Activated B cell treated with CpG ODN at 0.5 μM for 24 hours (primary cell): Measurements from ENCODE around the gene ETS2. TPM values are rescaled to one million over a fixed set of nuclear protein-coding genes. Genes with fewer than 3 reads are reported as not detected.

Experiments
- ATAC-seq: fragments of 200-7000 bp; cut with Tn5 transposase; one replicate; pipeline ENCODE4 v1.10.0; 2021; ENCODE audit warnings: low read depth, mild to moderate bottlenecking, moderate library complexity
- CTCF ChIA-PET: fragments of 350-600 bp; sonication (Branson Sonifier 250); formaldehyde crosslinking; loops from one replicate; lab custom pipeline; 2021; ENCODE audit warnings: antibody characterized with exemption; lab: Charles Lee
- POLR2A ChIA-PET: fragments of 350-600 bp; sonication (Branson Sonifier 250); formaldehyde crosslinking; loops from one replicate; lab custom pipeline; 2021; ENCODE audit warnings: antibody characterized with exemption; lab: Charles Lee
- DNase-seq: peaks from one replicate; pipeline ENCODE4 v3.0.0; 2022
- H3K27ac Mint-ChIP-seq: one replicate; pipeline ENCODE4 v1.8.0; 2020; ENCODE audit warnings: mixed read lengths
- H3K27me3 Mint-ChIP-seq: one replicate; pipeline ENCODE4 v1.8.0; 2021; ENCODE audit warnings: mixed read lengths
- H3K36me3 Mint-ChIP-seq: one replicate; pipeline ENCODE4 v1.8.0; 2021; ENCODE audit warnings: low read depth, mixed read lengths
- H3K4me1 Mint-ChIP-seq: one replicate; pipeline ENCODE4 v1.8.0; 2021; ENCODE audit warnings: mixed read lengths
- H3K4me3 Mint-ChIP-seq: one replicate; pipeline ENCODE4 v1.8.0; 2020; ENCODE audit warnings: mild to moderate bottlenecking, mixed read lengths
- H3K9me3 Mint-ChIP-seq: one replicate; pipeline ENCODE4 v1.8.0; 2020; ENCODE audit warnings: mixed read lengths
- intact Hi-C: fragments of 100-400 bp; cut with micrococcal nuclease; formaldehyde crosslinking; loops from one replicate; pipeline ENCODE4 v1.15.1; 2024
- total RNA-seq: library from RNA; stranded (reverse); gene quantifications from 2 replicates; pipeline ENCODE4 v1.2.3, GENCODE V29; 2022
- TF ChIP-seq, protein P1 (sequence below): fragments of 200-600 bp; IDR thresholded peaks from one replicate; pipeline ENCODE4 v1.8.0; 2022; ENCODE audit warnings: antibody characterized with exemption, mild to moderate bottlenecking

Gene ETS2
- total RNA-seq, 1 donor from 2014 or later: 4.4 TPM

DNA sequence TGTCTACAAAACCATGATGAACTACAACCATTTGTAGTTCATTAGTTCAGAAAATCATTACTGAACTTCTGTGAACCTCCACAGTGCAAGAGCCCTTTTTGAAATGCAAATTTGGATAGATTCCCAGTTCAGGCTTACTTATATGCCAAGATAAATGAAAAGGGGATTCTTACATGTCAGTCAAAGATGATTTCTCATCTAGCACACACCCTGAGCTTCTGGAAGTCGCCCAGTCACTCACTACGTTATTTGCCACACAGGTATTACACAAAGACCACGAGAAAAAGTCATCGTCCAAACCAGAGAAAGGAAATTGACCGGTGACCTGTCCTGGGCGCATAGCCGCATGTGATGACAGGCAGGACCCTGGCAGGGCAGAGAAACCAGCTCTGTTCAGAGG, 41.8 kb downstream of the ETS2 start:
- CTCF ChIA-PET: no interaction called here

DNA sequence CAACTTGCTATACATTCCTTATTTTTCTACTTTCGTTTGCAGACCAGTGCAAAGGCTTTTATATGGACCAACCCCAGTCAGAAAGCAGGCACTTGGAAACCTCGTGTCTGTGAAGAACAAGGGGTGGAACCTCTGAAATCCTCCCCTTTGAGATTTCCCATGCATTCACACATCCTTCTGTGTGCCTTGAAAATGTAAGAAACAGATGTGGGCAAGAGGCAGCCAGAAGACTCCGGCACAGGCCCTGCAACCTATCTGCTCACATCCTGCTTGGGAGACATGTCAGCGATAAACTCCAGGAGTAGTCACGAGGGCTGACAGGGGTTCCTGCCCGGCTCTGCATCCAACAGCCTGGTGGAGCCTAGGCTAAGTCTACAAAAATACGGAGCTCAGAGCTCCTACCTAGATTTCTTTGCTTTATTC, 42.5 kb downstream of the ETS2 start:
- no peak for DNase-seq
- Mint-ChIP-seq H3K27ac (no peak overlapping the region), H3K4me3 (no peak overlapping the region), H3K36me3 (no peaks in the 10 kb centered on the region), H3K4me1 (peaks cover 5% of the 10 kb centered on the region), H3K9me3 (no peaks in the 10 kb centered on the region), H3K27me3 (peaks cover 24% of the 10 kb centered on the region)
- ChIA-PET CTCF (no interaction called here), POLR2A (no interaction called here)
- intact Hi-C loops: no loop called here
- no peak for ATAC-seq
- TF ChIP-seq, protein P1, sequence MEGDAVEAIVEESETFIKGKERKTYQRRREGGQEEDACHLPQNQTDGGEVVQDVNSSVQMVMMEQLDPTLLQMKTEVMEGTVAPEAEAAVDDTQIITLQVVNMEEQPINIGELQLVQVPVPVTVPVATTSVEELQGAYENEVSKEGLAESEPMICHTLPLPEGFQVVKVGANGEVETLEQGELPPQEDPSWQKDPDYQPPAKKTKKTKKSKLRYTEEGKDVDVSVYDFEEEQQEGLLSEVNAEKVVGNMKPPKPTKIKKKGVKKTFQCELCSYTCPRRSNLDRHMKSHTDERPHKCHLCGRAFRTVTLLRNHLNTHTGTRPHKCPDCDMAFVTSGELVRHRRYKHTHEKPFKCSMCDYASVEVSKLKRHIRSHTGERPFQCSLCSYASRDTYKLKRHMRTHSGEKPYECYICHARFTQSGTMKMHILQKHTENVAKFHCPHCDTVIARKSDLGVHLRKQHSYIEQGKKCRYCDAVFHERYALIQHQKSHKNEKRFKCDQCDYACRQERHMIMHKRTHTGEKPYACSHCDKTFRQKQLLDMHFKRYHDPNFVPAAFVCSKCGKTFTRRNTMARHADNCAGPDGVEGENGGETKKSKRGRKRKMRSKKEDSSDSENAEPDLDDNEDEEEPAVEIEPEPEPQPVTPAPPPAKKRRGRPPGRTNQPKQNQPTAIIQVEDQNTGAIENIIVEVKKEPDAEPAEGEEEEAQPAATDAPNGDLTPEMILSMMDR: no peak

More for the DNA sequence above, 41.8 kb downstream of the ETS2 start:
- no peak for ATAC-seq
- Mint-ChIP-seq H3K4me1 (peaks cover 5% of the 10 kb centered on the region), H3K4me3 (no peak overlapping the region), H3K27ac (no peak overlapping the region), H3K27me3 (peaks cover 20% of the 10 kb centered on the region), H3K9me3 (no peaks in the 10 kb centered on the region), H3K36me3 (no peaks in the 10 kb centered on the region)
- intact Hi-C loops: no loop called here
- TF ChIP-seq, protein P1: no peak
- no peak for DNase-seq
- POLR2A ChIA-PET: no interaction called here

DNA sequence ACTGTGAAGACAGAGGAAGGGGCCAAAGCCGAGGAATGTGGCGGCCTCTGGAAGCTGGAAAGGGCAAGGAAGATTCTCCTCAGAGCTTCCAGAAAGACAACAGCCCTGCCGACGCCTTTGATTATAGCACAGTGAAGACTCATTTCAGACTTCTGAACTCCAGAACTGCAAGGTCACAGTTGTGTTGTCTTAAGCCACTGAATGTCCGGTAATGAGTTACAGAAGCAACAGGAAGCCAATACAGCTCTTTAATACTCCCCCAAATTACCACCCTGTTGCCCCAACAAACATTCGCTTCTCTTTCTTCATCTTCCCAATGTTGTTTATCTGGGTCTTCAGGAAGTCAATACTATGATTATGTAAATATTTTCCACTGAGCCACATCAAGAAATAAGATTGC, 44.0 kb downstream of the ETS2 start:
- ChIA-PET POLR2A (no interaction called here), CTCF (no interaction called here)
- H3K27me3 Mint-ChIP-seq: peaks cover 29% of the 10 kb centered on the region
- no peak overlapping the region for H3K4me3 Mint-ChIP-seq
- H3K9me3 Mint-ChIP-seq: no peaks in the 10 kb centered on the region
- TF ChIP-seq, protein P1: no peak
- DNase-seq: no peak
- H3K4me1 Mint-ChIP-seq: peaks cover 13% of the 10 kb centered on the region
- no peaks in the 10 kb centered on the region for H3K36me3 Mint-ChIP-seq
- no peak overlapping the region for H3K27ac Mint-ChIP-seq
- intact Hi-C loops: no loop called here
- ATAC-seq: no peak

DNA sequence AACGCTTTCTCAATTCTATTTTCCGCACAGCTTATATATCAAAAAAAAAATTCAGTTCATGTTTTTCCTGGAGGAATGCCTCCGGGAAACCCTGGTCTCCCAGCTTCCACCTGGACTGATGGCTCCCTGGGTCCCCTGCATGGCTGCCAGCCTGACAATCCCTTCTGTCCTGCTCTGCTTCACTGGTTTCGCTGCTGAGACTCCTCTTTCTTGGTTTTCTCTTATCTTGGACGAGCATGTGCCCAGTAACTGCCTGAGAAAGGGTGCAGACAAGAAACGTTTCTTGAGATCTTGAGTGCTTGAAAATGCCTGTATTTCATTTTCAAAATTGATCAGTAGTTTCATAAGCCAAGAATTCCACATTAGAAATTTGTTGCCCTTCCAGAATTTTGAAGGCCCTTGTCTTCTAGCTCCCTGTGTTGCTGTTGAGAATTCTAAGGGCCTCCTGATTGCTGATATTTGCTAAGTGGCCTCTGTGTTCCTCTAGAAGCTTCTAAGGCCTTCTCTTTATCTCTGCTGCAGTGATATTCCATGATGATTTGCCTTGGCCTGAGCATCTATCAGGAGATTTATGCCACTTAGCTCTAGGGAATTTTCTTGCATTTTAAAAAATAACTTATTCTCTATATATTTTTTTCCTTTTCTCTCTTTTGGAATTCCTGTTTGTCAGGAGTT, 44.7 kb downstream of the ETS2 start:
- CTCF ChIA-PET: no interaction called here
- Mint-ChIP-seq H3K4me3 (no peak overlapping the region), H3K27ac (no peak overlapping the region), H3K36me3 (no peaks in the 10 kb centered on the region), H3K9me3 (no peaks in the 10 kb centered on the region), H3K4me1 (peaks cover 9% of the 10 kb centered on the region), H3K27me3 (peaks cover 31% of the 10 kb centered on the region)
- ATAC-seq (no peak), DNase-seq (no peak)
- intact Hi-C loops: no loop called here
- TF ChIP-seq, protein P1: no peak
- POLR2A ChIA-PET: no interaction called here

DNA sequence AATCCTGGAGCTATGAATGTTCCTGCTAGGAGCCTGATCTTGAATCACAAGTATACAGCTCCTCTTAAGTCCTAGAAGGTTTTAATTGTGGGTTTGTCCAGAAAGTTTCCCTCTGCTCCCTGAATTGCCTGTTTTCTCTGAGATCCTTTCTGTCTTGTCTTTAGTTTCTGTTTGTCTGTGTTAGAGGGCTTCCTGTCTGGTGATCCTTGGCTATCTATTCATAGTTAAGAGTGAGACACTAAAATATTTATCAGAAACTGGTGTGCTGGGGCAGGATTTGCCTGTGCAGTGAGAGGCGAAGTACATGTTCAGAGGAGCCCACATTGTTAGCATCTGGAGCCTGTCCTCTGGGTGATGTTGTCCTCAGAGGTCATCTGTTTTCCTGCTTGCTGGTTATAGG, 45.4 kb downstream of the ETS2 start:
- ChIA-PET CTCF (no interaction called here), POLR2A (interaction anchor here (0.7 kb wide), 1 partner anchor 20 kb away, joined by 3 read pairs; no protein-coding TSS in a partner anchor)
- TF ChIP-seq, protein P1: no peak
- Mint-ChIP-seq H3K36me3 (no peaks in the 10 kb centered on the region), H3K27me3 (peaks cover 37% of the 10 kb centered on the region), H3K4me3 (no peak overlapping the region), H3K9me3 (no peaks in the 10 kb centered on the region), H3K27ac (no peak overlapping the region), H3K4me1 (peaks cover 8% of the 10 kb centered on the region)
- ATAC-seq (no peak), DNase-seq (no peak)
- intact Hi-C loops: no loop called here
